HG03520 (cell line): ENCODE data around the gene VWCE.

Source experiments
- ATAC-seq: cut with Tn5 transposase; IDR thresholded peaks from one replicate; pipeline ENCODE4 v1.9.1; 2021; ENCODE audit warnings: mild to moderate bottlenecking, moderate library complexity; ENCODE audit not compliant: unreplicated experiment

Gene VWCE

GRCh38 chr11:61328351-61328750 lies 33.2 kb upstream of the VWCE start:
- no peak for ATAC-seq

DNA sequence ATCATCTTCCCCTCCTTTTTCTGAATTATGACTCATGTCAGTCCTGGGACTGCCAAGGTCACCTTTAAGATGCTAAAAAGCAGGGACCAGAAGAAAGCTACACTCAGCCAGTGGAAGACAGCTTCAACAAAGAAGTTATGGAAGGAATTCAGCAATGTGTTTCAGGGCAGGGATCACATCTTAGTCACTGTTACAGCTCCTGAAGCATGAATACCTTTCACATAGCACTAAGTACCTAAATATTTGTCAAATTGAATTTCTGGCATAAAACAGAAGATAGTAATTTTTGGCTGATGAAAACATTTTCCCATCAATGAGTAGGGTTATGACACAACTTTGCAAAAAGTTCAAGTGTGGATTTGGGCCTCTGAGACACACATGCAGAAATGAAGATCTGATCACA lies 32.6 kb upstream of the VWCE start:
- ATAC-seq: no peak

DNA sequence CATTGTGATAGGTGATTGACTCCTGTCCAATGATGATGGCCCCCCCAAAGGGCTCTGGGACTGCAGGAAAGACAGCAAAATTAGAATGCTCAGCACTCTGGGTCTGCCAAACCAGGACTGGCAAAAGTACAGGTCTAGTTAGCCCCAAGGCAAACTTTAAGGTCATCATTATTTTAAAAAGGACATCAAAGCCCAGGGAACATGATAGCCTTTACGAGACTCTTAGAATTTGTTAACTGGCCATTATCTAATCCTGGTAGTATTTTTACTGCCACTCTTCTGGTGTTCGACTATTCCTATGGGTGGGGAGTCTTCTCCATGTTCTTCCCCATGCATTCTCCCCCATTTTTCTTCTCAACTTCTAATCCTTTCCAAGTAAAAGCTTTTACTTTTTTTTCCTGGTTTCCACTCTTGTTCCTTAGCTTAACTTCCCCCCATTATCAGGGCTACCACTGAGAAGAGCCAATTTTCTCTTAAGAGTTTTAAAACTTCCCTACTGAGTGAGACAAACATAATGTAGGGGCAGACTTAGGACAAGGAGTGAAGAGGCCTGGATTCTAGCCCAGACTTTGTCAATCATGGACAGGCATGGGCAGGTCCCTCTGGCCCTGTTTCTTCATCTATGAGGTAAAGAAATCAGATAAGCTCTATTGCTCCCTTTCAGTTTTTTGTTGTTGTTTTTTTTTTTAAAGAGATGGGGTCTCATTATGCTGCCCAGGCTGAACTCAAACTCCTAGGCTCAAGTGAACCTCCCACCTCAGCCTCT lies 30.7 kb upstream of the VWCE start:
- ATAC-seq: no peak

DNA sequence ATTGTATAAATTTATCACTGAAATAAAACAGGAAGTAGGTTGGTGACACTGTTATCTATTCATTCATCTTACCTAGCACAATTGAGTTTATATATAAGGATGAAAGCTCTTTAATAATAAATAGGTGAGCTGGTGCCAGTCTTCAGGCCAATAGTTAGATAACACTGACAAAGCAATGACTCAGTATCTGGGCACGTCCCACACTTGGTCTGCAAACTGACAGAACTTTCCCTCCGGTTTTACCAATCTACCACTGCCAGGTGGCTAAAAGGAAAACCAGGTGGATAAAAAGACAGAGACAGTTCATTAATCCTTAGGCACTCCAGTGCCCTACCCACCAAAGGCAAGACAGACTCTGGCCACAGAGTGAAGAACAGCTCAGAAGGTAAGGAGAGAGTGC lies 20.1 kb upstream of the VWCE start:
- no peak for ATAC-seq

GRCh38 chr11:61310749-61311148 lies 15.6 kb upstream of the VWCE start:
- ATAC-seq: no peak

- ATAC-seq: no peak
These were observed 14.6 kb upstream of the VWCE start for GRCh38 chr11:61309739-61310138.

DNA sequence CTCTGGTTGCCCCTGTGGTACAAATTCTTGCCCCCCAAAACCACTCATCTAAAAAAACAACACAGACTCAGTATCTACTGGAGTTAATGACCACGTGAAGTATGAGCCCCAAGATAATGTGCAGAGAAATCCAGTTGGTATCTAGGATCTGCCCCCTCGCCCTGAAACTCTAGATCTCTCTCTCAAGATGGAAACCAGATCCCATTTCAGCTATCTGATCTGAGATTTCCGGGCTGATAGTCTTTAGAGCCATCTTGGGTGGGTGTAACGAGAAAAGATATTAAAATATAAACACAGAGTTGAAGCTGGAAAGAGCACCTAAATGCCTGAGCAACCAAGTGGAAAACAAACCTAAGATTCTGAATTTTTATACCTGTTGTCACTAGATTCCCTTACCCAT lies 14.0 kb upstream of the VWCE start:
- ATAC-seq: no peak

GRCh38 chr11:61307354-61307753 lies 12.2 kb upstream of the VWCE start:
- ATAC-seq: no peak

DNA sequence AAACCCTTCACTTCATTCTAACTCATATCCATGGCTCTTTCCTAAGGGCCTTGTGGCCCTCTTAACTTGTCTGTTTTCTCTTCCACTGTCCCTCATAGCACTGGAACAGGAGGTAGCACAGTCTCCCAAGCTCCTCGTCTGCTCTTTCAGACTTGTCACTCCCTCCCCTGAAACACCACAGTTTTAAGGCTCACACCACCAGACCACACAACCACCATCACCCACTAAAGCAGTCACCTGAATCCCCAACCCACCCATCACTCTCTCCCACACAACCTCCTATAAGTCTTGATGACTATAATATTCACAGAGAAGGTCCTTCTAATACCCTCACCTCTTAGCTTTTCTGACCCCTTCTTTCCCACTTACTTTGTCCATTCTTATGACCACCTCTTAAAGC lies 11.1 kb upstream of the VWCE start:
- no peak for ATAC-seq

DNA sequence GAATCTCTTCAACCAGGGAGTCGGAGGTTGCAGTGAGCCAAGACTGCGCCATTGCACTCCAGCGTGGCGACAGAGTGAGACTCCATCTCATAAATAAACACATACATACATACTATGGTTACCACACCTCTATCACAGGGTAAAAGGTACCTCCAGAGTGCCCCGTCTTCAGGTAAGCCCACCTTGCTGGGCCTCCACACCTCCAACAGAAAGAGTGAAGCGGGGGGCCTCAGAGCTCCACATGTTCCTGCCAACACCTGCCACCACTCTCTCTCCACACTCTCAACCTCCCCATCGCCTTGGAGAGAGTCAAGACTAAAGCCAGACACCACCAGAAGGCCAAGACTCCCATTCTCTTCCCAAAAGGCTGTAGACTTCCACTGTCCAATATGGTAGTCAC lies 10.3 kb upstream of the VWCE start:
- ATAC-seq: no peak

- no peak for ATAC-seq
These were observed 8.6 kb upstream of the VWCE start for GRCh38 chr11:61303725-61304124.

DNA sequence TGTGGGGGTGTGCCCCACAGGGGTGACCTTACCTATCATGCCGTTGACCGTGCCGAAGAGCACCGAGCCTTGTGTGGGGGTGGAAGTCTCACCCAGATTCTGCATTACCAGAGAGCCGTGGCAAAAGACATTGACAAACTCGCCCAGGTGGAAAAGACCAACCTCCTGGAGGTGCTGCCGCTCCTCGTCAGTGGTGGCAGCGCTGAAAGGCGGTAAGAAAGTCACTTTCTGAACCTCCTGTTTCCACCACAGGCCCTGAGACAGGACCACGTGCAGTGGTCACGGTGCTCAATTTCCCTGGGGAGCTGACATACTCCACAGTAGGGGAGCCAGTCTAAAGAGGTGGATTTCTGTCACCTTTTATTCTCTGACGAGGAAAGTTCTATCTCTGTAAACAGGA lies 7.4 kb upstream of the VWCE start:
- ATAC-seq: no peak

- no peak for ATAC-seq
These were observed 3.6 kb upstream of the VWCE start for GRCh38 chr11:61298663-61299244.

DNA sequence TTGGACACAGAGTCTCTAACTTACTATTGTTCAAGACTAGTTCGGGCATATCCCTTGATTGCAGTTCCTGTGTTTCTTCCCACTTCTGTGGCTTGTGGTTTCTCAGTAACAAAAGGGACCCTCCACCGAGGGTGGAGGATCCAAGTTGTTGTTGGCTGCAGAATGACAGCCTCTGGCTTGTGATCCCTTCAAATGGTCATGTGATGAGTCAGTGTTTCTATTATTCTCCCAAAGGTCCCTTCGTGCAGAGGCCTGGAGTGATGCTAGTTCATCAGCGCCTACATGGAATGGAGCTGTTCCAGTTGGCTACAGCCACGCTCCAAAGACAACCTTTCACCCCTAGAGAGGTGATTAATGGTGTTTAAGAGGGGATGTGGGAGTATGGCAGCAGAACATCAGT lies 2.6 kb upstream of the VWCE start:
- ATAC-seq: no peak

- no peak for ATAC-seq
These were observed 2.2 kb upstream of the VWCE start for GRCh38 chr11:61297341-61297740.

GRCh38 chr11:61295596-61295926 lies 445 bp upstream of the VWCE start:
- no peak for ATAC-seq

DNA sequence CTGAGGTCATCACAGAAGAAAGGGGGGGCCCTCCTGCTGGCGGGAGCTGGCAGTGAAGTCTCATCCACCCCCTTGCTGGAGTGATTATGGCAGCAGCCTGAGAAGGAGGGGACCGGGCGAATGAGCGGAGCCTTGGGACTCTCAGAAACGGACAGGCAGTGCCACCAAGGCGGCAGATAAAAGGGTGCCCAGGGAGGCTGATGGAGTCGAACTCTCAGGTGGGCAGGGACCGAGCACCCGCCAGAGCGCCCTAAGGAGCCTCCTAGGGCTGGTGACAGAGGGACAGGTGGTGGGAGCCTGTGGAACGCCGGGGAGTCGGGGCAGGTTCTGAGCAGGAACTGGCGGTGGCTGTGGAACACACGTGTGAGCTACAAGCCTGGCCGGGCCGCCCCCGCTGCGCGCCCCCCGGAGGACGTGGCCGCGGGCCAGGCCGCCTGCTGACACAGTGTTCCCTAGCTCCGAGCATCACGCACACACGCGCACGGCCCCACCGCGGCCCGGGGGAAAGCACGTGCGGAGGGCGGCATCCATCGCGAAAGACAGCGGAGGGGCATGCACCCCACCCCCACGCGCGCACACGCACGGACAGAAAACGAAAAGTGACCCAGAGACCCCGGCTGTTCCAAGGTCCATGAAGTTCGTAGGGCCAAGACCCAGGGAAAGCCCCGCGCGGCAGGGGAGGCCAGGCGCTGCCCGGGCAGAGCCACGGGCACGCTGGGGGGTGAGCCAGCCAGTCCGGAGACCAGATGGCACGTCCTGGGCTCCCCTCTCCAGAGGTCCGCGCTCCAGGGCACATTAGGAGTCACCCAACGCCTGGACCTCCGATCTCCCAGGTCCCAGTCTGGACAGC lies 1.0 kb downstream of the VWCE start:
- peak; percentile 31 for ATAC-seq

GRCh38 chr11:61292356-61292755 lies 2.8 kb downstream of the VWCE start:
- ATAC-seq: no peak

DNA sequence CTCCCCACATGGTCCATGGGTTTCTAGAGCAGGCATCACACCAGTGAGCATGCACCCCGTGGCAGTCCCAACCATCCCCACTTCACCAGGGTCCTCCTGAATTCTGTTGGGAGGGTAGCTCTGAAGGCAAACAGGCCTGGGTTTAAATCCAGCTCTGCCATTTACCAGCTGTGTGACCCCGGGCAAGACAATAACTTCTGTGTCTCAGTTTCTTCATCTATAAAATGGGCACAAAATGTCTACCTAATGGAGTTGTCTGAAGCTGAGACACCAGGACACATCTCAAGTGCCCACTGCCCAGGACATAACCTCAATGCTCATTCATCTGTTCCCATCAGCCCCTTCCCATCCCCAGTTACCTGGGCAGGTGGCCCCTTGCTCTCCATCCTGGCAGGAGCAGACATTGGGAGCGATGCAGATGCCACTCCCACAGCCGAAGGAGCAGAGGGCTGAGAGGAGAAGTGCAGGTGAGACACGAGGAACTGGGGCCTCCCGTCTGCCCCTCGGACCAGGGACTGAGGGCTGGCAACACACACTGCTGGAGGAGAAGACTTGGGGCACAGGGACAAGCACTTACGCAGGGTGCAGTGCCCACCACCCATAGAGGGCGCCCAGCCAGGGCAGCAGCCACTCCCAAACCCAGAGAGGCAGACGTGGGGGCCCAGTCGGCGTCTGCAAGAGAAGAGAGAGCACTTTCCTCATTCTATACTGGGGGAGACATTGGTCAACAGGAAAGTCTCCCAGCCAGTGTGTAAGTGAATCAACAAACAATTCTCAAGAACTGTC lies 4.0 kb downstream of the VWCE start:
- no peak for ATAC-seq

DNA sequence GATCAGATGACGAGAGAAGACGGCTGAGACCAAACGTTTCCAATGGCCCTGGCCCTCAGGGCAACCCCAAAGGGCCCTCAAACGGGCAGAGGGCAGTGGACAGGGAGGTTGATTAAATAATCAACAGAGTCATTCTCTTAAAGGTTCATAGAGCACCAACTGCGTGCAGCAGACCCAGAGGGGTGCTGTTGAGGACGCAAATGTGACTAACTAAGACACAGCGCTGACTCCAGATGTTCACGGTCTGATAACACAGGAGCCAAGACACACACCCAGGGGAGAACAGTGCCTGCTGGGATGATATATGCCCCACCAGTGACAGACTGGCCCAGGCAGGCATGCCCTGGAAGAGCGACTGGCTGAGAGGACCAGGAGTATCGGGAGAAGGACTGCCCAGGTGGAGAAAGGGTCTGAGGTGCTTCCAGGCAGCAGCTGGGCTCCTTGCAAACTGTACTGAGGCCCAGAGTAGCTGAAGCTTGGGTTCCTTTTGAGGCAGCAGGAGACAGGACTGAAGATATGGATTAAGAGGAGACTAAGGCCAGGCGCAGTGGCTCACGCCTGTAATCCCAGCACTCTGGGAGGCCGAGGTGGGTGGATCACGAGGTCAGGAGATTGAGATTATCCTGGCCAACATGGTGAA lies 7.7 kb downstream of the VWCE start:
- ATAC-seq: no peak

- ATAC-seq: no peak
These were observed 11.5 kb downstream of the VWCE start for GRCh38 chr11:61283613-61284012.
